ENCODE data around the gene PPP1R1B.

PPP1R1B gene

DNA sequence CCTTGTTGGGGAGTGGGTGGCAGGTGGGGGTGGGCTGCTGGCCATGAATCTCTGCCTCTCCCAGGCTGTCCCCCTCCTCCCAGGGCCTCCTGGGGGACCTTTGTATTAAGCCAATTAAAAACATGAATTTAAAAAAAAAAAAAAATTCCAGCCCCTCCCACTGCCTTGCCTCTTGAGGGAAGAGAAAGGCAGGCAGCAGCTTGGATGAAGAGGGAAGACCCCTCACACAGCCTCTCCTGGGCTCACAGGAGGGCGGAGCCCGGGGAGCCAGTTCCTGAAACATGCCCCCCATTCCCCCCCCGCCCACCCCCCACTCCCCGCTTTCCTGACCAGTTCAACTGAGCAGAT lies 36.6 kb downstream of the PPP1R1B start:
- Histone ChIP-seq H2AFZ (ENCODE audit: low read length) (no peak overlapping the region), H3K9me3 (replicated peaks; ENCODE audit: insufficient read depth, low read length) (no peaks in the 10 kb centered on the region), H3K4me2 (ENCODE audit: low read depth, low read length) (no peak overlapping the region), H3F3A (ENCODE audit: insufficient read depth, low read length) (no peaks in the 10 kb centered on the region), H3K4me3 (ENCODE audit: low read length) (no peak overlapping the region), H4K20me1 (ENCODE audit: insufficient read depth, low read length) (no peaks in the 10 kb centered on the region), H3K4me1 (ENCODE audit: low read length) (no peaks in the 10 kb centered on the region), H3K36me3 (replicated peaks; ENCODE audit: insufficient read depth, low read length) (no peaks in the 10 kb centered on the region), H3K27me3 (replicated peaks; ENCODE audit: insufficient read depth, low read length) (peaks cover 18% of the 10 kb centered on the region), H3K9ac (ENCODE audit: low read length) (no peak overlapping the region), H3K27ac (ENCODE audit: low read length) (no peak overlapping the region), H3K79me2 (ENCODE audit: low read length) (no peaks in the 10 kb centered on the region), H3K9me2 (replicated peaks; ENCODE audit: insufficient read depth, low read length) (no peaks in the 10 kb centered on the region)
- TF ChIP-seq, protein P1, sequence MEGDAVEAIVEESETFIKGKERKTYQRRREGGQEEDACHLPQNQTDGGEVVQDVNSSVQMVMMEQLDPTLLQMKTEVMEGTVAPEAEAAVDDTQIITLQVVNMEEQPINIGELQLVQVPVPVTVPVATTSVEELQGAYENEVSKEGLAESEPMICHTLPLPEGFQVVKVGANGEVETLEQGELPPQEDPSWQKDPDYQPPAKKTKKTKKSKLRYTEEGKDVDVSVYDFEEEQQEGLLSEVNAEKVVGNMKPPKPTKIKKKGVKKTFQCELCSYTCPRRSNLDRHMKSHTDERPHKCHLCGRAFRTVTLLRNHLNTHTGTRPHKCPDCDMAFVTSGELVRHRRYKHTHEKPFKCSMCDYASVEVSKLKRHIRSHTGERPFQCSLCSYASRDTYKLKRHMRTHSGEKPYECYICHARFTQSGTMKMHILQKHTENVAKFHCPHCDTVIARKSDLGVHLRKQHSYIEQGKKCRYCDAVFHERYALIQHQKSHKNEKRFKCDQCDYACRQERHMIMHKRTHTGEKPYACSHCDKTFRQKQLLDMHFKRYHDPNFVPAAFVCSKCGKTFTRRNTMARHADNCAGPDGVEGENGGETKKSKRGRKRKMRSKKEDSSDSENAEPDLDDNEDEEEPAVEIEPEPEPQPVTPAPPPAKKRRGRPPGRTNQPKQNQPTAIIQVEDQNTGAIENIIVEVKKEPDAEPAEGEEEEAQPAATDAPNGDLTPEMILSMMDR (IDR thresholded peaks at IDR 0.05; ENCODE audit: low read length), result no peak
- TF ChIP-seq EZH2phosphoT487 (IDR thresholded peaks at IDR 0.05; ENCODE audit: low read length), result no peak
- no peak for TF ChIP-seq EZH2 (optimal IDR thresholded peaks at IDR 0.05; ENCODE audit: low read depth, low read length)
- DNase-seq, result no peak

DNA sequence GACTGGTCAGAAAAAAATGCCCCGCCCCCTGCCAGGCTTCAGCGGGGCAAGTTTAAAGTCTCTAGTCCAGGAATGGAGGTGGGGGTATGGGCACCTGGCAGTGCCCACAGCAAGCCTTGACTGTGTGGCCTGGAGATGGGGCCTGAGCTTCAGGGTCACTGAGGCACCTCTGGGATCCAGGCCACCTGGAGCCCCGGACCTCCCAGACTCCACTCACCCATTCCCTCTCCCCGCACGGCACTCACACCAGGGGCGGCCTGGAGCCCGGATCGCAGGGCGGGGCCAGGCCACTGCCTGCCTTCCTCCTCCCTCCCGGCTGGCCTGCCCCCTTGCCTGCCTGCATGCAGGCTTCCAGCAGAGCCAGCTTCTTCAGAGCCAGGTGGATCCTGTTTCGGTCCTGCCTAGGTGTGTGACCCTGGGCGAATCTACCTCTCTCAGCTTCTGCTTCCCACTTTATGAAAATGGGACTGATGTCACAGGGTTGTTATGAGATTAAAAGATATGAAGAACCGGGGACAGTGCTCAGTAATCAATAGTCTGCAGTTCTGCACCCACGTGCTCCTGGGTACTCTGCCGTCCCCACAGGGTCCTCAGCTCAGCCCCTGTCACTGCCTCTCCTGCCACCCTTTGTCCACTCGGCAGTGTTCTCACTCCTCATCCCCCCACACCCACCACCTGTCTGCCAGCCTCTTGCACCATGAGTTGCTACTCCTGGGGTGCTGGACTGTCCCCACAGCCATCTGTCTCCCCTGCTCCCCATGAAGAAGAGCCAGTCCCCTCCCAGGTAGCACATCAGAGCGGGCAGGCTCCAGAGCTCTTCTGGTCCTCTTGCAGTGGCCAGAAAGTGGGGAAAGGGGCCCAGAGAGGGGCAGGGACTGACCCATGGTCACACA lies 37.2 kb downstream of the PPP1R1B start:
- Histone ChIP-seq H3K36me3 (replicated peaks; ENCODE audit: insufficient read depth, low read length) (no peaks in the 10 kb centered on the region), H3K9me3 (replicated peaks; ENCODE audit: insufficient read depth, low read length) (no peaks in the 10 kb centered on the region), H3K4me2 (ENCODE audit: low read depth, low read length) (no peak overlapping the region), H3K4me3 (ENCODE audit: low read length) (no peak overlapping the region), H3F3A (ENCODE audit: insufficient read depth, low read length) (no peaks in the 10 kb centered on the region), H2AFZ (ENCODE audit: low read length) (no peak overlapping the region), H3K27ac (ENCODE audit: low read length) (no peak overlapping the region), H3K27me3 (replicated peaks; ENCODE audit: insufficient read depth, low read length) (peaks cover 18% of the 10 kb centered on the region), H3K9ac (ENCODE audit: low read length) (no peak overlapping the region), H3K9me2 (replicated peaks; ENCODE audit: insufficient read depth, low read length) (no peaks in the 10 kb centered on the region), H3K4me1 (ENCODE audit: low read length) (no peaks in the 10 kb centered on the region), H4K20me1 (ENCODE audit: insufficient read depth, low read length) (no peaks in the 10 kb centered on the region), H3K79me2 (ENCODE audit: low read length) (no peaks in the 10 kb centered on the region)
- TF ChIP-seq, protein P1 (IDR thresholded peaks at IDR 0.05; ENCODE audit: low read length), result no peak
- TF ChIP-seq EZH2 (optimal IDR thresholded peaks at IDR 0.05; ENCODE audit: low read depth, low read length) (no peak), EZH2phosphoT487 (IDR thresholded peaks at IDR 0.05; ENCODE audit: low read length) (no peak)
- DNase-seq, result no peak

DNA sequence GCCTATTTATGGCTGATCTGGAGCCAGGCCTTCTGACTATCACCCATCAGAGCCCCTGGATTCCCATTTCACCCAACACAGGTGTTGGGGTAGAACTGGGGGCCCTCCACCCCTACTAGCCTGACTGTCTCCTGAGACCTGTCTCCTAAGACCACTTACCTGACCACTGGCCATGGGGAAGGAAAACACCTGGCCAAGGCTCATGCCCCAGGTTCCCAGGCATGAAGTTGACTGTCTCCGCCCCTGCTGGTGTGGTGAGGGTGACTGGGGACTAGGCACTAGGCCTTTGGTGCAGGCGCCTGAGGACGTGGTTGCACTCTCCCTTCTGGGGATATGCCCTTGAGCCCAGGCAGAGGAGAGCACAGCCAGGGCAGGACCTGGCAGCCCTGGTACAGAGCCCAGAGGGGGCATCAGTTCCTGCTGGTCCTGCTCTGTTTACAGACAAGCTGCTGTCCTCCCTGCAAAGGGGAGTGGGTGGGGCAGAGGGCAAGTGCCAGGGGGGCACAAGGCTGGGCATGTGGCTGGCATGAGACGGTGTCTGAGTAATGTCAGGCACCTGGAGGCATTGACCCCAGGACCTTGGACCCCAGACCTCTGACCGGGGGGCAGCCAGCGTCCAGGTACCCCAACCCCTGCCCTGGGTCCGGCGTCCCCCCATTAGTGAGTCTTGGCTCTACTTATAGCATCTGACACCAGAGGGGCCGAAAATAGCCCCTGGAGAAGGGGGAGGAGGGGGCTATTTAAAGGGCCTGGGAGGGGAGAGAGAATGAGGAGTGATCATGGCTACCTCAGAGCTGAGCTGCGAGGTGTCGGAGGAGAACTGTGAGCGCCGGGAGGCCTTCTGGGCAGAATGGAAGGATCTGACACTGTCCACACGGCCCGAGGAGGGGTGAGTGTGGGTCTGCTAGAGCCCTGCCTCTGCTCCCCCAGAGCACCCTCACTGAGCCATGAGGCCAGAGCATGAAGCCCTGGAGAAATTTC lies 38.1 kb downstream of the PPP1R1B start, which contains the start of gene TCAP:
TSS of gene TCAP (plus strand) at position 769 of the 981 bp plus-strand sequence. CDS start at position 780, 11 bp downstream.
- Histone ChIP-seq H3K79me2 (ENCODE audit: low read length) (no peaks in the 10 kb centered on the region), H3K36me3 (replicated peaks; ENCODE audit: insufficient read depth, low read length) (no peaks in the 10 kb centered on the region), H3K27me3 (replicated peaks; ENCODE audit: insufficient read depth, low read length) (peaks cover 26% of the 10 kb centered on the region), H3K4me3 (ENCODE audit: low read length) (no peak within 1 kb of the TSS), H3K9me3 (replicated peaks; ENCODE audit: insufficient read depth, low read length) (no peaks in the 10 kb centered on the region), H3K4me2 (ENCODE audit: low read depth, low read length) (no peak within 1 kb of the TSS), H3F3A (ENCODE audit: insufficient read depth, low read length) (no peaks in the 10 kb centered on the region), H3K4me1 (ENCODE audit: low read length) (no peaks in the 10 kb centered on the region), H3K27ac (ENCODE audit: low read length) (no peak within 1 kb of the TSS), H3K9me2 (replicated peaks; ENCODE audit: insufficient read depth, low read length) (no peaks in the 10 kb centered on the region), H4K20me1 (ENCODE audit: insufficient read depth, low read length) (no peaks in the 10 kb centered on the region), H3K9ac (ENCODE audit: low read length) (no peak within 1 kb of the TSS), H2AFZ (ENCODE audit: low read length) (no peak within 1 kb of the TSS)
- no peak for DNase-seq
- TF ChIP-seq EZH2phosphoT487 (IDR thresholded peaks at IDR 0.05; ENCODE audit: low read length) (no peak), EZH2 (optimal IDR thresholded peaks at IDR 0.05; ENCODE audit: low read depth, low read length) (no peak)
- TF ChIP-seq, protein P1 (IDR thresholded peaks at IDR 0.05; ENCODE audit: low read length), result no peak

Measured in MM.1S (cell line).